ENCODE measurements around the gene APOC3.

DNA sequence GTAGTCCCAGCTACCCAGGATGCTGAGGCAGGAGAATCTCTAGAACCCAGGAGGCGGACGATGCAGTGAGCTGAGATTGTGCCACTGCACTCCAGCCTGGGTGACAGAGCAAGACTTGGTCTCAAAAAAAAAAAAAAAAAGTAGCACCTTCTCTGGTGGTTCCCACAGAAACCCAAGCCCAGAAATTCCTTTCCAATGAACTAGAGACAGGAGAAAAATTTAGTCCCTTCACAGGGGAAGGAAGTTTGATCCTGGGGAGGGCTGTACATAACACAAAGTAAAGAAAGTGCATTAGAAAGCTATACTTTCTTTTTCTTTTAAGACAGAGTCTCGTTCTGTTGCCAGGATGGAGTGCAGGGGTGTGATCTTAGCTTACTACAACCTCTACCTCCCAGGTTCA is 33.2 kb downstream of the APOC3 start:
- TF ChIP-seq, protein P1, sequence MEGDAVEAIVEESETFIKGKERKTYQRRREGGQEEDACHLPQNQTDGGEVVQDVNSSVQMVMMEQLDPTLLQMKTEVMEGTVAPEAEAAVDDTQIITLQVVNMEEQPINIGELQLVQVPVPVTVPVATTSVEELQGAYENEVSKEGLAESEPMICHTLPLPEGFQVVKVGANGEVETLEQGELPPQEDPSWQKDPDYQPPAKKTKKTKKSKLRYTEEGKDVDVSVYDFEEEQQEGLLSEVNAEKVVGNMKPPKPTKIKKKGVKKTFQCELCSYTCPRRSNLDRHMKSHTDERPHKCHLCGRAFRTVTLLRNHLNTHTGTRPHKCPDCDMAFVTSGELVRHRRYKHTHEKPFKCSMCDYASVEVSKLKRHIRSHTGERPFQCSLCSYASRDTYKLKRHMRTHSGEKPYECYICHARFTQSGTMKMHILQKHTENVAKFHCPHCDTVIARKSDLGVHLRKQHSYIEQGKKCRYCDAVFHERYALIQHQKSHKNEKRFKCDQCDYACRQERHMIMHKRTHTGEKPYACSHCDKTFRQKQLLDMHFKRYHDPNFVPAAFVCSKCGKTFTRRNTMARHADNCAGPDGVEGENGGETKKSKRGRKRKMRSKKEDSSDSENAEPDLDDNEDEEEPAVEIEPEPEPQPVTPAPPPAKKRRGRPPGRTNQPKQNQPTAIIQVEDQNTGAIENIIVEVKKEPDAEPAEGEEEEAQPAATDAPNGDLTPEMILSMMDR (IDR thresholded peaks at IDR 0.05): no peak
- no peak for TF ChIP-seq POLR2A (IDR thresholded peaks at IDR 0.05)
